ENCODE measurements around the gene CXorf65.

CXorf65 gene

DNA sequence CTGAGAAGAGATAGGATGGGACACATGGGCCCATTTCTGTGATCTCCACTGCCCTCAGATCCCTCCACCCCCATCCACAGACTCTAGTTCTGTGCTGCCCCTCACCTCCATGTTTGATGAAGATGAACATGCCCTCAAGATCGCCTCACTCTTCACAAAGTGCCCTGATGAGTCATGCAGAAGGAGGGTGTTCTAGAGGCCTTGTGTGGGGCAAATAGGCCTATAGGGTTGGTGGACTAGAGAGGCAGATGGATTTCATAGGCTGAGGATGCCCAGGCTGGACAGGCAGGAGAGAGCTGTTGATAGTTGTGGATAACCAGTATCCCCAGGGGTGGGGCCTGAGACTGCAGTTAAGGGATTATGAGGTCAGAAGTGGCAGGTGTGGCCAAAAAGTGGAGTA, at the start of gene CXorf65:
TSS of gene CXorf65 (minus strand) at position 314 of the 400 bp plus-strand sequence. CDS start at position 130, 184 bp downstream.
- peak within 1 kb of the TSS; percentile 100 for H3K4me3 Mint-ChIP-seq
- no peaks in the 10 kb centered on the region for H3K27me3 Mint-ChIP-seq
- H3K9me3 Mint-ChIP-seq: no peaks in the 10 kb centered on the region
- peaks cover 26% of the 10 kb centered on the region for H3K36me3 Mint-ChIP-seq
- peak within 1 kb of the TSS; percentile 96 for H3K27ac Mint-ChIP-seq
- H3K4me1 Mint-ChIP-seq: peaks cover 61% of the 10 kb centered on the region

DNA sequence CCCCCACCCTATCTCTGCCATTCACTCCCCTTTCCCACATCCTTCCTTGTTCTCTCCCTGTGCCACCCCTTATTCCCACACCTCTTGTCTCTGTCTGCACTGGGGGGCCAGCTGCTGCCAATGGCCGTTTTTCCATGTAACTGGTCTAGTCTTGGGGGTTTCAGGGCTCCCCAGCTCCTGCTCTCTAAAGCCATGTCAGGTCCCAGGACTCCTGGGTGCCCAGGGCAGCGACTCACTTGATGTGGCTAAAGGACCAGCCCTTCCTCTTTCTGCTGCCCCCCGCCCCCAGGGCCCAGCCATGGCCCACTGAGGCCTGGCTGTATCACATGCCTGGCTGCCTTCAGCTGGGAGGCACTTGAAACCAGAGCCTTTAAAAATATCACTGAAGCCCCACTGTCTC, 48.1 kb upstream of the CXorf65 start:
- no peaks in the 10 kb centered on the region for H3K9me3 Mint-ChIP-seq
- H3K4me1 Mint-ChIP-seq: peaks cover 12% of the 10 kb centered on the region
- H3K4me3 Mint-ChIP-seq: no peak overlapping the region
- no peaks in the 10 kb centered on the region for H3K27me3 Mint-ChIP-seq
- no peak overlapping the region for H3K27ac Mint-ChIP-seq
- no peaks in the 10 kb centered on the region for H3K36me3 Mint-ChIP-seq

GRCh38 chrX:71154196-71154595, 47.7 kb upstream of the CXorf65 start:
- no peak overlapping the region for H3K4me3 Mint-ChIP-seq
- no peak overlapping the region for H3K27ac Mint-ChIP-seq
- no peaks in the 10 kb centered on the region for H3K36me3 Mint-ChIP-seq

GRCh38 chrX:71151366-71151765, 44.8 kb upstream of the CXorf65 start:
- Mint-ChIP-seq H3K4me1 (peaks cover 4% of the 10 kb centered on the region), H3K36me3 (no peaks in the 10 kb centered on the region), H3K27me3 (no peaks in the 10 kb centered on the region), H3K27ac (no peak overlapping the region), H3K9me3 (no peaks in the 10 kb centered on the region), H3K4me3 (no peak overlapping the region)

More at GRCh38 chrX:71154196-71154595, 47.7 kb upstream of the CXorf65 start:
- H3K27me3 Mint-ChIP-seq: no peaks in the 10 kb centered on the region
- no peaks in the 10 kb centered on the region for H3K9me3 Mint-ChIP-seq
- peaks cover 10% of the 10 kb centered on the region for H3K4me1 Mint-ChIP-seq

- H3K4me1 Mint-ChIP-seq: peaks cover 12% of the 10 kb centered on the region
Measured at GRCh38 chrX:71148278-71148663, 41.7 kb upstream of the CXorf65 start.

GRCh38 chrX:71147496-71148277, 41.1 kb upstream of the CXorf65 start:
- Mint-ChIP-seq H3K27ac (no peak overlapping the region), H3K4me1 (peaks cover 12% of the 10 kb centered on the region), H3K4me3 (no peak overlapping the region), H3K36me3 (no peaks in the 10 kb centered on the region), H3K27me3 (no peaks in the 10 kb centered on the region), H3K9me3 (no peaks in the 10 kb centered on the region)

More at GRCh38 chrX:71148278-71148663, 41.7 kb upstream of the CXorf65 start:
- Mint-ChIP-seq H3K27me3 (no peaks in the 10 kb centered on the region), H3K4me3 (no peak overlapping the region), H3K9me3 (no peaks in the 10 kb centered on the region), H3K27ac (peak overlapping the region; percentile 23), H3K36me3 (no peaks in the 10 kb centered on the region)

DNA sequence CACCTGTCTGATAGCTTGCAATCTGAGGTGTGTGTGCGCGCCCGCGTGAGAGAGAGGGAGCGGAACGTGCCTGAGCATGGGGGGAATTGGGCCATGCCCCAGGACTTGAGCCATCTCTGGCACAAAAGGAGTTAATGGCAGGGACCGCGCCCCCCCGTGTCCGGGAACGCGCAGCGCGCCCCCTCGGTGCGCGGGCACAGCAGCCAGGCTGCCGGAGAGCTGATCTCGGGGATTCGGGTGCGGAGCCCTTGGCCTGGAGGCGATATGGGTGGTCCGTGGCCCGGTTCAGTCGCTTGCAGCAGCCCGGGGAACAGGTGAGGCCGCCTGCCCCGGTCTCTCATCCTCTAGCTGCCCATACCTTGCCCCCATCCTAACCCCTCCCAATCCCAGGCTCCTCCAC, 38.1 kb upstream of the CXorf65 start, which contains the start of gene NLGN3:
TSS of gene NLGN3 (plus strand) at position 191 of the 400 bp plus-strand sequence. CDS start 2,909 bp downstream, outside the sequence.
- H3K4me1 Mint-ChIP-seq: peaks cover 16% of the 10 kb centered on the region
- H3K4me3 Mint-ChIP-seq: no peak within 1 kb of the TSS
- no peaks in the 10 kb centered on the region for H3K36me3 Mint-ChIP-seq
- no peaks in the 10 kb centered on the region for H3K9me3 Mint-ChIP-seq
- H3K27me3 Mint-ChIP-seq: no peaks in the 10 kb centered on the region
- H3K27ac Mint-ChIP-seq: no peak within 1 kb of the TSS

DNA sequence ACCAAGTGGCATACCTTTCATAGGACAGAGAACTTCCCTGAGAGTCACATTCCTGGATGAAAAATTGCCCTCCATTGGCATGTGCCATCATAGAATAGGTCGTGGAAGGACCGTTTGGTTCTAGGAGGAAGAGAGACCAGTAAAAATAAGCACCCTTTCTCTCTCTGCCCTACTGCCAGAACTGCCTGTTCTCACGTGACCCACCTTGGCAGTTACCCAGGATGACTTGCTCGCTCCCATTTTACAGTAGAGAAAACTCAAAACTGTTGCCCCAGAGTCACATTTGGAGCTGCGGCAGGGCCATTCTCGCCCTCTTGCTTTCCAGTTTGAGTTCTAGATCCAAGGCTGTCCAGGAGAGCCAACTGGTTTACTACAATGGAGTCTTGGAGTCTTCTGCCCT, 37.0 kb upstream of the CXorf65 start:
- H3K36me3 Mint-ChIP-seq: peaks cover 3% of the 10 kb centered on the region
- H3K27ac Mint-ChIP-seq: no peak overlapping the region
- H3K27me3 Mint-ChIP-seq: no peaks in the 10 kb centered on the region
- peaks cover 22% of the 10 kb centered on the region for H3K4me1 Mint-ChIP-seq
- no peak overlapping the region for H3K4me3 Mint-ChIP-seq
- H3K9me3 Mint-ChIP-seq: no peaks in the 10 kb centered on the region

DNA sequence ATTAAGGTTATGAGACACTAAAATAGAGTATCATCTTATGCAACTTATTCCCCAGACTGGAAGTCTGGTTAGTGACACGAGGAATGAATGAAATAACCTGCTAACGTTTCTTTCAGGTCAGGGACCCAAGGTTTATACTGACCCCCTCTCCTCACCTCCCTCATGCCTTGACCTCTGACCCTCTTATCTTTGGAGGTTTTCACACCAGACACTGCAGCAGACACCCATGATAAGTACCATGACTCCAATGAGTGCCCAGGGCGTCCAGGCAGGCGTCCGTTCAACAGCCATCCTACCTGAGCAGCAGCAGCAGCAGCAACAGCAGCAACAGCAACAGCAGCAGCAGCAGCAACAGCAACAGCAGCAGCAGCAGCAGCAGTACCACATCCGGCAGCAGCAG, 33.9 kb upstream of the CXorf65 start:
- Mint-ChIP-seq H3K9me3 (no peaks in the 10 kb centered on the region), H3K27me3 (no peaks in the 10 kb centered on the region), H3K4me1 (peaks cover 16% of the 10 kb centered on the region), H3K27ac (no peak overlapping the region), H3K36me3 (peaks cover 5% of the 10 kb centered on the region), H3K4me3 (no peak overlapping the region)

DNA sequence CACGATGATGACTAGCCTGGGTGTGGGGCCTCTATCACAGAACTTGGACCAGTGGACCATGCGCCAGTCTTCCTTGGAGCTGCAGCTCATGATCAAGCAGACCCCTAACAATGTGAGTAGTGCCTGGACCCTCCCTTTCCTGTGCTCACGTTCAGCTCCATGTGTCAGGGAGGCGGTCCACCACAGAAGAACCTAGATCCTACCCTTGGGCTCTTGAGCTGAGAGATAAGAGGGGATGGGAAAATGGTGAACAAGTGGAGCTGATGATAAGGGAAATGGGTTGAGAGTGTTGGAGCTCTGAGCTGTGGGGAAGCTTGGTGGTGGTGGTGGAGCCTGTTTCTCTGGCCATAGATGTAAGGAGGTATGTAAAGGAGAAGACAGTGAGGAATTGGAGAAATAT, 25.0 kb upstream of the CXorf65 start:
- Mint-ChIP-seq H3K27ac (no peak overlapping the region), H3K9me3 (no peaks in the 10 kb centered on the region), H3K4me3 (no peak overlapping the region), H3K4me1 (peaks cover 16% of the 10 kb centered on the region), H3K36me3 (peaks cover 11% of the 10 kb centered on the region), H3K27me3 (no peaks in the 10 kb centered on the region)

DNA sequence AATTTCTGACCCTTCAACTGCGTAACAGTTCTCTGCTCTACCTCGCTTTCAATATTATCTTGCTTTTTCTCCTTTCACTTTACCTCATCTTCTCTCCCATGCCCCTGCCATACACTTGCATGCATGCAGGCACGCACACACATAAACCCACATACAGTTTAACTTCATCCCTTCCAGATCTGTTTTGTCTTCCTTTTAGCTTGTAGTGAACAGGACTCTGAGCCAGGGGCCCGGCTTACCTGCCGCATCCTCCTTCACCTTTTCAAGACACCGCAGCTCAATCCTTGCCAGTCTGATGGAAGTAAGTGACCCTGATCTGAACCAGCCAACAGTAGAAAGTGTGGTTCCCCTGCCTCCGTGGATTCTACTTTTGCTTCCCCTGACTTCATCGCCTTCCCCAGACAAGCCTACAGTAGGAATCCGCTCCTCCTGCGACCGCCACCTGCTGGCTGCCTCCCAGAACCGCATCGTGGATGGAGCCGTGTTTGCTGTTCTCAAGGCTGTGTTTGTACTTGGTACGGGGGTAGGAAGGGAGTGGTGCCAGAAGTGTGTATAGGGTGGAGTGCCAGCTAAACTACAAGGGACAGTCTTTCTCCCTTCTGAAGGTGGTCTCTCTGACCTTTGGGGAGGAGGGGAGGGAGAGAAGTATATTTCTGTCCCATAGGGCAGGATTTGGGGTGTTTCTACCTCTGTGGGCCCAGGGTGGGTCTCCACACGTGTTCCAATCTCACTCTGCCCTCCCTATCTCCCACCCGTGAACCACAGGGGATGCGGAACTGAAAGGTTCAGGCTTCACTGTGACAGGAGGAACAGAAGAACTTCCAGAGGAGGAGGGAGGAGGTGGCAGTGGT, 22.6 kb upstream of the CXorf65 start:
- H3K9me3 Mint-ChIP-seq: no peaks in the 10 kb centered on the region
- peaks cover 16% of the 10 kb centered on the region for H3K4me1 Mint-ChIP-seq
- peaks cover 10% of the 10 kb centered on the region for H3K36me3 Mint-ChIP-seq
- no peaks in the 10 kb centered on the region for H3K27me3 Mint-ChIP-seq
- H3K4me3 Mint-ChIP-seq: peak overlapping the region; percentile 19
- peak overlapping the region; percentile 96 for H3K27ac Mint-ChIP-seq

DNA sequence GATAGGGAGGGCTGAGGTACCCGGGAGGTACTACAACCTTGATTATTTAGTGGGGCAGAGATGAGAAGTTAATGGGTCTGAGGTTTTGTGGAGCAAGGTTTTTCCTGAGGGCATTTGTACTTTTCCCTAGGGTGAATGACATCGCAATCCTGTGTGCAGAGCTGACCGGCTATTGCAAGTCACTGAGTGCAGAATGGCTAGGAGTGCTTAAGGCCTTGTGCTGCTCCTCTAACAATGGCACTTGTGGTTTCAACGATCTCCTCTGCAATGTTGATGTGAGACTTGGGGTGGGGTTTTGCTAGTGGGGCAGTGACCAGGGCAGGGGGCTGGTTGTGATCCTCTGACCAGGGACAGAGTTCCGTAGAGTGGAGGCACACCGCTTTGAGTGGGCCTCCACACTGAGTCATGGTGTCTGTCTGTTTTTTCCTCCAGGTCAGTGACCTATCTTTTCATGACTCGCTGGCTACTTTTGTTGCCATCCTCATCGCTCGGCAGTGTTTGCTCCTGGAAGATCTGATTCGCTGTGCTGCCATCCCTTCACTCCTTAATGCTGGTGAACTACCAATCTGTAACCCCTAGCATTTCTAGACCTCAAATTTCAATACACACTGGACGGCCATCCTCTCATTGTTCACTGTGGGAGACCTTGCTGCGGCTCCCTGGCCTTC, 21.8 kb upstream of the CXorf65 start:
- Mint-ChIP-seq H3K4me3 (no peak overlapping the region), H3K36me3 (peaks cover 10% of the 10 kb centered on the region), H3K9me3 (no peaks in the 10 kb centered on the region), H3K4me1 (peaks cover 16% of the 10 kb centered on the region), H3K27ac (peak overlapping the region; percentile 96), H3K27me3 (no peaks in the 10 kb centered on the region)

DNA sequence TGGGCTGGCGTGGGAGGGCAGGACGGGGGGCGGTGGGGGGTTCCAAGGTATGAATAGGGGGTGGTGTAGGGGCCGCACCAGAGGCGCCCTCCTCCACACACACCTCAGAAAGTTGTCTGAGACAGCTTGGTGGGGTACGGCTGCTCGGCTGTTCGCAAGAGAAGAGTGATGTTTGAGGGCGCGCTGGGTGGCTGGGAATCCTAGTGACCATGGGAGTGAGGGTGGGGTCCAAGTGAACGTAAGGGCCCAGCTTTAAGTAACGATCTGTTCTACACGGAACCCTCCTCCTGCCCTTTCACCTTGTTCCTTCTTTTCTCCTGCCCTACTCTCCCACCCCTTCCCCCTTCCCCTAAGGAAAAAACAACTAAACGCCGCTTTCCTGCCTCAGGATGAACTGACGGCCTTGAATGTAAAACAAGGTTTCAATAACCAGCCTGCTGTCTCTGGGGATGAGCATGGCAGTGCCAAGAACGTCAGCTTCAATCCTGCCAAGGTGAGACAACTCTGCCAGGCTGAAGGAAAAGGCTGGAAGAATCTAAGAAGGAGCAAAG, 12.5 kb upstream of the CXorf65 start:
- Mint-ChIP-seq H3K9me3 (no peaks in the 10 kb centered on the region), H3K27me3 (no peaks in the 10 kb centered on the region), H3K4me1 (peaks cover 38% of the 10 kb centered on the region), H3K4me3 (peak overlapping the region; percentile 87), H3K36me3 (peaks cover 3% of the 10 kb centered on the region), H3K27ac (peak overlapping the region; percentile 30)

DNA sequence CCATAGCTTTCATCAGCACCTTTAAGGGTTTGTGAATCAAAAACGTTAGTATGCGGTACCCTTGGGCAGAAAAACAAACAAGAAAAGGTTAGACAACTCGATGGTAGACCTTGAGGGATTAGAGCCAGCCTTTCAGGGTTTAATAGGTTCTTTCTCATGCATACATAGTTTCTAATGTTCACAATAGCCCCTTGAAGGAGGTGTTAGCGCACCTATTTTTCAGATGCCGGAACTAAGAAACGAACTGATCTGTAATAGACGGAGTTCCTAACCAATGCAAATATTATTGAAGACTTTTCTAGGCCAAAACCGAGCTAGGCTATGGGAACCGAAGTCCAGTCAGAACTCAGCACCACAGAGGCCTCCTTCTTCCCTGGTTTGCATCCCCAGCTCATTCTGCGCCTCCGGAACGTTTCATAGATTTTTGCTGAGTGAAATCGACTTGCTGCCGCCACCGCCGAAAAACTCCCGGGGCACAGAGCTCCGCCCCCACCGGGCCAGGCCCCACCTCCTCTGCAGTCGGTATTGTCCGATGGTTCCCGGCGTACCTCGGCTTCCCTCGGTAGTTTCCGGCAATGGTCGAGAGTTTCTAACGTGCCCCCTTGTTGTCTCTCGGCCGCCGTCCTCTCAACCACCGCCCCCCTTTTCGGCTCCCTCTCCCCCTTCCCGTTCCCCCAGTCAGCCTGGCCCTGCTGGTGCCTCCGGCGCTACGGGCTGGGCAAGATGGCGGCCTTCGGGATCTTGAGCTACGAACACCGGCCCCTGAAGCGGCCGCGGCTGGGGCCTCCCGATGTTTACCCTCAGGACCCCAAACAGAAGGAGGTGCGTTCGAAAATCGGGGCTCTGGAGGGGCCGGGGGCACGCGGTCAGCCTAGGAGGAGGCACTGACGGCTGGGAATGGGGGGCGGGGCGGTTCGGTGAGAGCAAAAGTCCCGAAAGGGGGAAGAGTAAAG, 11.8 kb upstream of the CXorf65 start, which contains the start of gene MED12:
TSS of gene MED12 (plus strand) at position 565 of the 953 bp plus-strand sequence. CDS start at position 724, 159 bp downstream.
- H3K4me1 Mint-ChIP-seq: peaks cover 41% of the 10 kb centered on the region
- peak within 1 kb of the TSS; percentile 87 for H3K4me3 Mint-ChIP-seq
- H3K36me3 Mint-ChIP-seq: peaks cover 3% of the 10 kb centered on the region
- H3K27ac Mint-ChIP-seq: peak within 1 kb of the TSS; percentile 91
- no peaks in the 10 kb centered on the region for H3K9me3 Mint-ChIP-seq
- H3K27me3 Mint-ChIP-seq: no peaks in the 10 kb centered on the region

All from activated naive CD4-positive, alpha-beta T cell treated with anti-CD3 and anti-CD28 coated beads, Interleukin-2, amount 50 U/mL, for 24 hours (primary cell).